Measurements from ENCODE around the gene SIGLEC6. TPM values are rescaled to one million over a fixed set of nuclear protein-coding genes. Genes with fewer than 3 reads are reported as not detected.

Gene SIGLEC6
- total RNA-seq, 1 donor from 2014 or later: not detected

GRCh38 chr19:51548891-51549305 is 17.4 kb upstream of the SIGLEC6 start:
- no peak overlapping the region for H3K4me3 ChIP-seq (ENCODE audit: low read depth, low read length)
- no peak for TF ChIP-seq CTCF (conservative IDR thresholded peaks at IDR 0.05; ENCODE audit: low read depth, low read length)
- no peak for DNase-seq (ENCODE audit: low read depth)

GRCh38 chr19:51548213-51548651 is 16.8 kb upstream of the SIGLEC6 start:
- no peak for TF ChIP-seq CTCF (conservative IDR thresholded peaks at IDR 0.05; ENCODE audit: low read depth, low read length)
- no peak overlapping the region for H3K4me3 ChIP-seq (ENCODE audit: low read depth, low read length)
- DNase-seq (ENCODE audit: low read depth): no peak

GRCh38 chr19:51547397-51548212 is 16.1 kb upstream of the SIGLEC6 start:
- DNase-seq (ENCODE audit: low read depth): no peak
- no peak for TF ChIP-seq CTCF (conservative IDR thresholded peaks at IDR 0.05; ENCODE audit: low read depth, low read length)
- no peak overlapping the region for H3K4me3 ChIP-seq (ENCODE audit: low read depth, low read length)

GRCh38 chr19:51546650-51547396 is 15.4 kb upstream of the SIGLEC6 start:
- no peak overlapping the region for H3K4me3 ChIP-seq (ENCODE audit: low read depth, low read length)
- TF ChIP-seq CTCF (conservative IDR thresholded peaks at IDR 0.05; ENCODE audit: low read depth, low read length): no peak
- no peak for DNase-seq (ENCODE audit: low read depth)

- DNase-seq (ENCODE audit: low read depth): no peak
- H3K4me3 ChIP-seq (ENCODE audit: low read depth, low read length): no peak overlapping the region
- TF ChIP-seq CTCF (conservative IDR thresholded peaks at IDR 0.05; ENCODE audit: low read depth, low read length): no peak
Observed at GRCh38 chr19:51546107-51546649, 14.7 kb upstream of the SIGLEC6 start.

- H3K4me3 ChIP-seq (ENCODE audit: low read depth, low read length): no peak overlapping the region
- DNase-seq (ENCODE audit: low read depth): no peak
- no peak for TF ChIP-seq CTCF (conservative IDR thresholded peaks at IDR 0.05; ENCODE audit: low read depth, low read length)
Observed at GRCh38 chr19:51544038-51544437, 12.6 kb upstream of the SIGLEC6 start.

All from epithelial cell of proximal tubule (primary cell).